ENCODE measurements around the gene HSPA4L. TPM values are rescaled to one million over a fixed set of nuclear protein-coding genes. Genes with fewer than 3 reads are reported as not detected.

Gene HSPA4L
- total RNA-seq, 1 donor from 2014 or later: 8.8 TPM

GRCh38 chr4:127870281-127870680, 88.2 kb downstream of the HSPA4L start:
- no peak for DNase-seq

DNA sequence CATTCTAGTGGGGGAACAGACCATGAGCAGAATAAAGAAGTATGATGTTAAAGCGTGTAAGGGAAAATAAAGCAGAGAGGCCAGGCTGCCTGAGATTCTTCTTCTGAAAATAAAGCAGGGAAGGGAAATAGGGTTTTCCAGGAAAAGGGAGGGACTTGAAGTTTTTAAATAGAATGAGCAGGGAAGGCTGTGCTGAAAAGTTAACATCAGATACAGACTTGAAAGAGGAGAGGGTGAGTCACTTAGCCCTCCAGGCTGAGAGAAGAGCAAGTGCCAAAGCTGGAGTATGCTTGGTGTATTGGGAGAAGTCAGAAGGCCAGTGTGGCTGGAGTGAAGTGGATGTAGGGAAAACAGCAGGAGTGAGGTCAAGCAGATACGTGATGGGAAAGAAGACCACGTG, 88.6 kb downstream of the HSPA4L start:
- peak; percentile 10 for DNase-seq

DNA sequence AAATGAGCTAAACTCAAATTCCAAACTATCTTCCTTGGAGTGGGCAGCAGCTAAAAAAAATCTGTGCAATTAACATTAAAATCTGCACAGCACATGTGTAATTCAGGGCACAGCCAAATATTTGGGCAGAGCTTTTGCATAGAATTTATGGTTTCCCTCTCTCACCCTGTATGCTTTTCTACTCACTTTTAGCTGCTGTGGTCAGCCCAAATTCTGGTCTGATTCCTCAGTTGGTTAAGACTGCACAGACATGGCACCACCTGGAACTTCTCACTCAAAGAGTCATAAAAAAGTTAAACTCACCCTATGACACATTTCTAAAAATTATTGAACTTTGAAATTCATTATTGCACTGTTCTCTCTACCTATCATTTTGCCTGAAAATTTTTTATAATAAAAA, 93.7 kb downstream of the HSPA4L start:
- DNase-seq: no peak

DNA sequence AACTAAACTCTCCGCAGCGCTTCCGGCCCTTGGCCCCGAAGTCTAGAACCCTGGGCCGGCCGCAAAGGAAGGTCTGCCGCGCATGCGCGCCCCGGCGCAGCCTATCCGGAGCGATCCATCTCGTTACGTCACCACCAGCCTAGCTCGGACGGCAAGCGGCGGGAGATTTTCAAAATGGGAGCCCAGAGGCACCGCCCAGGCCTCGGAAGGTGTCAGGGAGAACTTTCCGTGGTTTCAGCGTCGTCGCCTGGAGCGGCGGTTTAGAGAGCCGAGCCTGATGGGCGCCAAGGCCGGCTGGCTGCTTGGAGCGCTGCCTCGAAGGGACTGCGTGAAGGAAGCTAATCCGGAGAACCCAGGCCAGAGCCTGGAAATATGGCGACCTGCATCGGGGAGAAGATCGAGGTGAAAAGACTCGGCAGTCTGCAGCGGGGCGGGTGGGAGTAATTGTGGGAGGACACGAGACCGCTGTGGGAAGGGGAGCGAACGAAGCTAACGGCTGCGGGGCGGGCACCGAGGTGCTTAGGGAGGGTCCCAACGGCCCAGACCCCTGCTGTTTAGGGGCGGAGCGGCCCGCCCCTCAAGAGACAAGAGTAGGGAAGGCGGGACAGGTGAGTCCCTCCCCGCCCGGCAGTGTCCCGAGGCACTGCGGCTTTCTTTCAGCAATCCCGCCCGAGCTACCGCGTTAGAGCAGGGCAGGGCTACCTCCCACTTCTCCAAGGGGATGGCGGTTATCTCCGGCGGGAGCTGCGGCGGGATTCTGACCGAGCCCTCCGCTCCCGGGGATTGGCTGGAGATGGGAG, 98.8 kb downstream of the HSPA4L start, which contains the start of gene PLK4:
Gene PLK4, plus strand, starts transcription at position 131 of the 800 bp plus-strand sequence. Its CDS starts 242 bp downstream, at position 373.
- DNase-seq: peak; percentile 96

- no peak for DNase-seq
Measured at GRCh38 chr4:127881563-127881864, 99.4 kb downstream of the HSPA4L start.

GRCh38 chr4:127888559-127888958, 106.4 kb downstream of the HSPA4L start:
- DNase-seq: no peak

DNA sequence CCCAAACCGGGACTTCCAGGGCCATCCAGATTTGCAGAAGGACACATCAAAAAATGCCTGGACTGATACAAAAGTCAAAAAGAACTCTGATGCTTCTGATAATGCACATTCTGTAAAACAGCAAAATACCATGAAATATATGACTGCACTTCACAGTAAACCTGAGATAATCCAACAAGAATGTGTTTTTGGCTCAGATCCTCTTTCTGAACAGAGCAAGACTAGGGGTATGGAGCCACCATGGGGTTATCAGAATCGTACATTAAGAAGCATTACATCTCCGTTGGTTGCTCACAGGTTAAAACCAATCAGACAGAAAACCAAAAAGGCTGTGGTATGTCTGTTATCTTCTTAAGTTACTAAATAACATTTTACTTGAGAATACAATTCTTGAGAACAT, 107.8 kb downstream of the HSPA4L start:
- no peak for DNase-seq

Other genes starting within 250 kb of the HSPA4L start
- gene INTU, start 149.4 kb upstream of the HSPA4L start, total RNA-seq: 20.2 TPM
- gene SLC25A31, start 51.9 kb upstream of the HSPA4L start, total RNA-seq: not detected
- 15.4 TPM for gene PLK4, start 98.6 kb downstream of the HSPA4L start, total RNA-seq
- 30.4 TPM for gene MFSD8, start 182.9 kb downstream of the HSPA4L start, total RNA-seq
- gene ABHD18, start 183.1 kb downstream of the HSPA4L start, total RNA-seq: 10.9 TPM

All from skin of body (tissue), 2 donors.